Esophagus muscularis mucosa (tissue), 4 donors: ENCODE data around the gene SGSM2. TPM values are rescaled to one million over a fixed set of nuclear protein-coding genes. Genes with fewer than 3 reads are reported as not detected.

Source experiments
- DNase-seq: peaks from one replicate; pipeline ENCODE4 v3.0.0-alpha.2; 2017; ENCODE audit errors: extremely low spot score
- H3K27ac ChIP-seq, 4 donors: fragments of 200-600 bp; sonication (generic); replicated peaks in 1 of 4; 1 replicate in 3 of 4; 2 replicates in 1 of 4; pipeline ENCODE4 v1.5.1; 2016 to 2019; ENCODE audit warnings: mild to moderate bottlenecking in 1 of 4
- H3K27me3 ChIP-seq, 4 donors: fragments of 200-600 bp; sonication (generic); one replicate each; pipeline versions ENCODE4 v1.5.1 to v1.6.0; 2016 to 2019
- H3K36me3 ChIP-seq, 4 donors: fragments of 200-600 bp; sonication (generic); one replicate each; pipeline ENCODE4 v1.5.1; 2016 to 2019
- H3K4me1 ChIP-seq, 4 donors: fragments of 200-600 bp; sonication (generic); one replicate each; pipeline ENCODE4 v1.5.1; 2016 to 2019
- H3K4me3 ChIP-seq, 4 donors: fragments of 200-600 bp; sonication (generic); 1 replicate in 2 of 4; 2 replicates in 2 of 4; pipeline ENCODE4 v1.5.1; 2016 to 2019; ENCODE audit warnings: mild to moderate bottlenecking in 4 of 4, moderate library complexity in 1 of 4
- H3K9me3 ChIP-seq, 4 donors: fragments of 200-600 bp; sonication (generic); 1 replicate in 3 of 4; 2 replicates in 1 of 4; pipeline ENCODE4 v1.5.1; 2016 to 2019
- CTCF ChIP-seq, 3 experiments: fragments of 200-600 bp in 2 of 3; fragments of 450-650 bp in 1 of 3; sonication (generic) in 2 of 3; IDR thresholded peaks; one replicate each; pipeline ENCODE4 v1.5.1; 2017 to 2019; ENCODE audit warnings: antibody characterized with exemption in 3 of 3, mild to moderate bottlenecking in 2 of 3, moderate library complexity in 1 of 3
- EP300 ChIP-seq: sonication (generic); formaldehyde crosslinking; IDR thresholded peaks from one replicate; pipeline ENCODE4 v1.6.1; 2017; ENCODE audit warnings: antibody characterized with exemption
- POLR2A ChIP-seq: fragments of 450-650 bp; IDR thresholded peaks from one replicate; pipeline ENCODE4 v1.6.1; 2017; ENCODE audit warnings: antibody characterized with exemption, moderate library complexity, mild to moderate bottlenecking, low read depth
- POLR2AphosphoS5 ChIP-seq, 2 donors: sonication (generic); formaldehyde crosslinking; IDR thresholded peaks; one replicate each; pipeline ENCODE4 v1.6.1; 2017; ENCODE audit warnings: antibody characterized with exemption in 2 of 2
- WGBS: methylation state at CpG from one replicate; pipeline ENCODE4 v1.1.5; 2018; 5-methylcytosine and 5-hydroxymethylcytosine counted together
- intact Hi-C: fragments of 100-400 bp; cut with DNase I; formaldehyde crosslinking; loops from one replicate; pipeline ENCODE4 v1.15.1; 2023
- total RNA-seq, 4 donors: library from RNA; depleted of rRNA; stranded (reverse); fragments of >200 nt; gene quantifications; one replicate each; pipeline versions ENCODE4 v1.1.0 to v1.2.1, GENCODE V29; 2016

SGSM2 gene
- total RNA-seq, 4 donors from 2014 or later, result 32.0 to 72.2 (median 37.8) TPM

GRCh38 chr17:2375406-2375805 is 38.1 kb downstream of the SGSM2 start:
- H3K27ac ChIP-seq, result no peak overlapping the region
- H3K4me3 ChIP-seq, result no peak overlapping the region
- H3K4me1 ChIP-seq, result peaks cover 0 to 1% (median under 1%) of the 10 kb centered on the region in 4 donors
- no peaks in the 10 kb centered on the region for H3K9me3 ChIP-seq
- TF ChIP-seq POLR2A, result no peak
- TF ChIP-seq POLR2AphosphoS5 (IDR thresholded peaks at IDR 0.05), result no peak
- TF ChIP-seq CTCF (IDR thresholded peaks at IDR 0.05), result no peak
- no peak for TF ChIP-seq EP300
- WGBS, result 89% methylated on average over 18 of the region's 19 CpGs
- H3K36me3 ChIP-seq, result peaks cover 20 to 96% (median 88%) of the 10 kb centered on the region in 4 donors
- intact Hi-C loops, result no loop called here
- no peak for DNase-seq
- no peaks in the 10 kb centered on the region for H3K27me3 ChIP-seq

GRCh38 chr17:2376107-2376506 is 38.8 kb downstream of the SGSM2 start:
- H3K4me3 ChIP-seq, result no peak overlapping the region
- intact Hi-C loops, result no loop called here
- no peaks in the 10 kb centered on the region for H3K4me1 ChIP-seq
- H3K9me3 ChIP-seq, result no peaks in the 10 kb centered on the region
- no peaks in the 10 kb centered on the region for H3K27me3 ChIP-seq
- no peak for DNase-seq
- no peak overlapping the region for H3K27ac ChIP-seq
- 90% methylated on average over 14 of the region's 14 CpGs for WGBS
- TF ChIP-seq POLR2A, result no peak
- no peak for TF ChIP-seq POLR2AphosphoS5 (IDR thresholded peaks at IDR 0.05)
- no peak for TF ChIP-seq EP300
- peaks cover 20 to 98% (median 91%) of the 10 kb centered on the region in 4 donors for H3K36me3 ChIP-seq

GRCh38 chr17:2377659-2378058 is 40.4 kb downstream of the SGSM2 start:
- peaks cover 19 to 91% (median 83%) of the 10 kb centered on the region in 4 donors for H3K36me3 ChIP-seq
- intact Hi-C loops, result no loop called here
- DNase-seq, result no peak
- no peaks in the 10 kb centered on the region for H3K9me3 ChIP-seq
- no peak overlapping the region for H3K27ac ChIP-seq
- peaks cover 0 to 14% (median 7%) of the 10 kb centered on the region in 4 donors for H3K4me1 ChIP-seq
- H3K4me3 ChIP-seq, result no peak overlapping the region
- no peak for TF ChIP-seq POLR2AphosphoS5 (IDR thresholded peaks at IDR 0.05)
- TF ChIP-seq POLR2A, result no peak
- TF ChIP-seq CTCF (IDR thresholded peaks at IDR 0.05), result no peak
- no peak for TF ChIP-seq EP300
- no peaks in the 10 kb centered on the region for H3K27me3 ChIP-seq
- WGBS, result 90% methylated on average over 10 of the region's 10 CpGs

DNA sequence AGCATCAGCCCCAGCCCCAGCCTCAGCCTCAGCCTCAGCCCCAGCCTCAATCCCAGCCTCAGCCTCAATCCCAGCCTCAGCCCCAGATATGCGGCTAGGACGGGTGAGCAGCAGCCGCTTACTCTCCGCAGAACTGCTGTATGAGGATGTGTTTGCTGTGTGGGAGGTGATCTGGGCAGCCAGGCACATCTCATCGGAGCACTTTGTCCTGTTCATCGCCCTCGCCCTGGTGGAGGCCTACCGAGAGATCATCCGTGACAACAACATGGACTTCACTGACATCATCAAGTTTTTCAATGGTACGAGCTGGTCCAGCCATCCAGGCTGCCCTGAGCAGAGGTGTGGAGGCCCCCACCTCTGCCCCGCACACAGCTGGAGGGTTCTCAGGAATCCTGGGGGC is 41.6 kb downstream of the SGSM2 start:
- DNase-seq, result no peak
- H3K27ac ChIP-seq, result no peak overlapping the region
- no peaks in the 10 kb centered on the region for H3K27me3 ChIP-seq
- H3K36me3 ChIP-seq, result peaks cover 13 to 82% (median 74%) of the 10 kb centered on the region in 4 donors
- H3K4me1 ChIP-seq, result peaks cover 0 to 23% (median 17%) of the 10 kb centered on the region in 4 donors
- TF ChIP-seq POLR2A (no peak), EP300 (no peak), POLR2AphosphoS5 (IDR thresholded peaks at IDR 0.05) (no peak), CTCF (IDR thresholded peaks at IDR 0.05) (no peak)
- H3K4me3 ChIP-seq, result no peak overlapping the region
- H3K9me3 ChIP-seq, result no peaks in the 10 kb centered on the region
- WGBS, result 83% methylated on average over 4 of the region's 11 CpGs
- intact Hi-C loops, result no loop called here

- intact Hi-C loops, result no loop called here
- H3K27ac ChIP-seq, result no peak overlapping the region
These were observed 42.4 kb downstream of the SGSM2 start for GRCh38 chr17:2379489-2380225.

More at GRCh38 chr17:2379489-2380225, 42.4 kb downstream of the SGSM2 start:
- Histone ChIP-seq H3K4me3 (no peak overlapping the region), H3K27me3 (no peaks in the 10 kb centered on the region), H3K36me3 (peaks cover 13 to 77% (median 73%) of the 10 kb centered on the region in 4 donors), H3K9me3 (no peaks in the 10 kb centered on the region), H3K4me1 (peaks cover 0 to 28% (median 18%) of the 10 kb centered on the region in 4 donors)
- DNase-seq, result no peak
- TF ChIP-seq POLR2A (no peak), CTCF (IDR thresholded peaks at IDR 0.05) (no peak), EP300 (no peak), POLR2AphosphoS5 (IDR thresholded peaks at IDR 0.05) (no peak)
- 87% methylated on average over 6 of the region's 25 CpGs for WGBS
